DMS 273 treated with DMSO at 0.1 percent for 48 hours (cell line): ENCODE results near the gene CX3CR1.

Experiments
- DNase-seq: peaks from one replicate; lab custom pipeline; 2025; lab: John Stamatoyannopoulos, UW

The CX3CR1 gene

GRCh38 chr3:39222939-39223338 lies 56.9 kb downstream of the CX3CR1 start:
- DNase-seq, result no peak

- DNase-seq, result no peak
Observed at GRCh38 chr3:39222462-39222861, 57.4 kb downstream of the CX3CR1 start.

GRCh38 chr3:39221141-39221530 lies 58.7 kb downstream of the CX3CR1 start:
- DNase-seq, result no peak

DNA sequence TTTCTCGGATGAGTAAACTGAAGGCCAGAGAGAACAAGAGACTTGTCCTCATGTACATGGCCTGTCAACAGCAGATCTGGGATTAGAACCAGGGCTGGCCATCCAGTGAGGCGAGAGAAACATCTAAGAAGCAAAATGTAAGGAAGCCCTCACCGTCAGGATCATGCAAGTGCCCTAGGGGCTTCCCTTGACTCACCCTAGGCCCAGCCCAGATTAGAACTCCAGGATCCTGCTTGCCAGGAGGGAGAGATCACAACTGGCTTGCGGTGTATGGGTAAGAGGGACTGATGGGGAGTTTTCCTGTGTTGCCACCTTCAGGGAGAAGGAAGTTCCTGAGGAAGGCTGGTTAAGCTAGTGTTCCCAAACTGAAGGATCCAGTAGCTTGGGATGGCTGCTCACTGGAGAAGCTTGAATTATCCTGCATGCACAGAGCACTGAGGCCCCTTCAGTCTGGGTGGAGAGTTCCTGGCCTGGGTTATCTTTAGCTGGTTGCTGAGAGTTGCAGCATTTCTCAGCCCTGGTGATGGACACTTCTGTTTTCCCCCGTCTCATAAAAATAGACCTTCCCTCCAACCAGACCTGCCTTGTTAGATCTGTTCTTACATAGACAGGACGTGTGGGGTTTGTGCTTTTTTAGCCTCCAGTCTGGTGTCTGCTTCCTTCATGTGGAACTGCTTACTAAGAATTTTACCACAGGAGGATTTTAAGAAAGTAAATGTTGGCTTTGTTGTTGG lies 59.3 kb downstream of the CX3CR1 start:
- DNase-seq, result no peak

- DNase-seq, result no peak
Observed at GRCh38 chr3:39219702-39220101, 60.1 kb downstream of the CX3CR1 start.

DNA sequence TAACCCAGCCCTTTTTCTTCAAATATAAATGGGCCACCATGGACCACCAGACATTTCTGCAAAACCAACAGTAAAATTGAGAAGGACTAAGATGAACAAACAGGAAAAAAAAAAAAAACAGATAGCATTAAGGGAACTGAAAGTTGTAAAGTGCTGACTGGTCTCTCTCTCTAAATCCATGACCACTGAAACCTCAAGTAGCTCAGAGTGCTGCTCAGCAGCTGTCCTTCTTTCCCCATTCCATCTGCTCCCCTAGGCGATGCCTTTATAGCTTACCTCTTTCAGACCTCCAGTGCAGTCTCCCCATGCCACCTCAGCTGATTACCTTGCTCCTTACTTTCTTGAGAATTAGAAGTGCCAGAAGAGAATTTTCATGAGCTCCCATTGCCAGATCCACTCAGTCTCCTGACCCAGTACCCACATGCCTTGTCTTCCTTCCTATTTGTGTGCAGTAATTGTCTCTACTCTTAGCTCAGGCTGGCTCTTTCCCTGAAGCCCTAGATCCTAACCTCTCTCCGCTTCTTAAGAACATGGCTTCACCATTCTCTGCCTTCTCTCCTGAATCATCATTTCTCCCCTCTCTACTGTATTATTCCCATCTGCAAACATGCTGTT lies 63.6 kb downstream of the CX3CR1 start:
- no peak for DNase-seq

- DNase-seq, result no peak
Observed at GRCh38 chr3:39213613-39214012, 66.2 kb downstream of the CX3CR1 start.
